HG03521 (cell line): ENCODE results near the gene ZNF358.
A peak's percentile ranks its signal among the peaks of the same experiment; 100 is the strongest.
"Not testable (repeated sequence)": the region's sequence is repeated elsewhere in the genome, so short reads cannot be mapped to it uniquely, and the experiment has no call there.

ENCODE experiments used
- ATAC-seq: cut with Tn5 transposase; IDR thresholded peaks from one replicate; pipeline ENCODE4 v1.9.1; 2021; ENCODE audit warnings: mild to moderate bottlenecking, moderate library complexity; ENCODE audit not compliant: unreplicated experiment

The ZNF358 gene

DNA sequence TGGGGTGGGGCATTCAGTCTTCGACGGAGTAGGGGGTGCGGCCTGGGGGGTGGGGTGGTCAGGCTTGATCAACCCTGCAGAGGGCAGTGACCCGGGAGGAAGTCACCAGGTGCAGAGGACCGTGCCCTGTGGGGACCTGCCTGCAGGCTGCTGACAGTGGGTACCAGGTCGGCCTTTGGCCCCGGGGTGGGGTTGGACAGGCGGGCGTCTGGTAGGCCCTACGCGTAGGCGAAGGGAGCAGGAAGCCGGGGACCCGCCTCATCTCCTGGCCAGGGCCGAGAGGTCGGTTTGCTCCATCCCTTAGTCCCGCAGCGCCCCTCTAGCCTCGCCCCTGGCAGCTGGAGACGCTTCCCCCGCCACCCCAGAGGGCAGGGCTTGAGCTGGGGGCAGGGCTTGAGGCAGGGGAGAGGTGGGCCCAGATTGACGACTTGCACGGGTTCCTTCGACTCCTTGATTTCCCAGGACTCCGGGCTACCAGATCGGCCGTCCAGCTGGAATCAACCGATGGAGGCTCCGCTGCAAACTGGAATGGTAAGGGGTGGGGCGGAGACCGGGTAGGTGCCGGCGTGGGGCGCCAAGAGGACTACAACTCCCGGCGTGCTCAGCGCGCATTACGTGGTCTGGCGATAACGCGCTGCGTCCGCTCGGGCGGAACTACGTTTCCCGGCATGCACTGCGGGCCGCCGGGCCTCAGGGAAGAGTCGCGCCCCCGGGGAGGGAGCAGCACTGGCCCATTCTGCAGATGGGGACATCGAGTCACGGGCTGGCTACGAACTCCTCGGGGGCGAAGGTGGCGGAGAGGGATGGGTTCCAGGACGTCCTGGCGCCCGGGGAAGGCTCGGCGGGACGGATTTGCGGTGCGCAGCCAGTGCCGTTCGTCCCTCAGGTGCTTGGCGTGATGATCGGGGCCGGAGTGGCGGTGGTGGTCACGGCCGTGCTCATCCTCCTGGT is 19.4 kb downstream of the ZNF358 start, which contains the start of gene PNPLA6:
Gene PNPLA6, plus strand, starts transcription at position 671 of the 951 bp plus-strand sequence. Its CDS starts 72 bp downstream, at position 743.
- peak; percentile 69 for ATAC-seq

DNA sequence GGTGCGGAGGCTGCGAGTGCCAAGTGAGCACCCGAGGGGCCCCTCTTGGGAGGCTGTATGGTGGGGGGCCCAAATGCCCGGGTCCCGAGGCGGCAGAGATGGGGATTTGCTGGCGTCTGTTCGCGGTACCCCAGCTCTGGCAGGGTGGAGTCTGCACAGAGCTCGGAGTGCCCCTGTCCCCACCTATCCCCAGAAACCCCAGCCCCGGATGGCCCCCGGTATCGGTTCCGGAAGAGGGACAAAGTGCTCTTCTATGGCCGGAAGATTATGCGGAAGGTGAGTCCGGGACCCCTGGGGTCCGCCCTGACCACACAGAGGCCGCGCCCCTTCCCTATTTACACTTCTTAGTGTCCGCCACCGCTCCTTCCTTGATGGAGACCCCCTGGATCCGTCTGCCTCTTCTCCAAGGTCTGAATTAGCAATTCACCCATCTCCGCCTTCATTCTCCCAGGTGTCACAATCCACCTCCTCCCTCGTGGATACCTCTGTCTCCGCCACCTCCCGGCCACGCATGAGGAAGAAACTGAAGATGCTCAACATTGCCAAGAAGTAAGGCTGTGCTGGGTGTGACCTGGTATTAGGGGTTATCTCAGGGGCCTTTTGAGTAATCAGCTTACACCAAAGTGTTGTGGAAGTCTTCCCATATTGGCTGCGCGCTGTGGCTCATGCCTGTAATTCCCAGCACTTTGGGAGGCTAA is 20.2 kb downstream of the ZNF358 start:
- ATAC-seq, result no peak

DNA sequence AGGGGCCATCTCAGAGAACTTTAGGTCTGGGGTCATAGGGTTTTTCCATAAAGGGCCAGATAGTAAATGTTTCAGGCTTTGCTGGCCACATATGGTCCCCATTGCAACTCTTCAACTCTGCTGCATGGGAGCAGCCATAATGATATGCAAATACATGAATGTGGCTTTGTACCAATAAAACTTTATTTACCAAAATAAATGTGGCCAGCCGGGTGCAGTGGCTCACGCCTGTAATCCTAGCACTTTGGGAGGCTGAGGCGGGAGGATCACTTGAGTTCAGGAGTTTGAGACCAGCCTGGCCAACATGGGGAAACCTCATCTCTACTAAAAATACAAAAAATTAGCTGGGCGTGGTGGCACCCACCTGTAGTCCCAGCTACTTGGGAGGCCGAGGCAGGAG is 23.1 kb downstream of the ZNF358 start:
- ATAC-seq, result not testable (repeated sequence)

DNA sequence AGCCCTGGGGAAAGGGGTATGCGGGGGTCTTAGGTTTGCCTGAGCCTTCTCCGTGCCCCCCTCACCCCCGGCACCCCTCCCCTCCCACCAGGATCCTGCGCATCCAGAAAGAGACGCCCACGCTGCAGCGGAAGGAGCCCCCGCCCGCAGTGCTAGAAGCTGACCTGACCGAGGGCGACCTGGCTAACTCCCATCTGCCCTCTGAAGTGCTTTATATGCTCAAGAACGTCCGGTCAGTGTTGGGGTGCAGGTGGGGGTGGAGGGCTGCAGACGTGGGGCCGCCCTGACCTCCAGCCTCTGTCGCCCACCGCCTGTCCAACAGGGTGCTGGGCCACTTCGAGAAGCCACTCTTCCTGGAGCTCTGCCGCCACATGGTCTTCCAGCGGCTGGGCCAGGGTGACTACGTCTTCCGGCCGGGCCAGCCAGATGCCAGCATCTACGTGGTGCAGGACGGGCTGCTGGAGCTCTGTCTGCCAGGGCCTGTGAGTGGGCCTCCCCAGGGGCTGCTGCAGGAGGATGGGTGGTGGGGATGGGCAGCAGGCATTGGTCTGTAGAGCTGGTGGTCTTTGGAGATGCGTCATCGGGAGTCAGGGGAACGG is 24.0 kb downstream of the ZNF358 start:
- ATAC-seq, result no peak

DNA sequence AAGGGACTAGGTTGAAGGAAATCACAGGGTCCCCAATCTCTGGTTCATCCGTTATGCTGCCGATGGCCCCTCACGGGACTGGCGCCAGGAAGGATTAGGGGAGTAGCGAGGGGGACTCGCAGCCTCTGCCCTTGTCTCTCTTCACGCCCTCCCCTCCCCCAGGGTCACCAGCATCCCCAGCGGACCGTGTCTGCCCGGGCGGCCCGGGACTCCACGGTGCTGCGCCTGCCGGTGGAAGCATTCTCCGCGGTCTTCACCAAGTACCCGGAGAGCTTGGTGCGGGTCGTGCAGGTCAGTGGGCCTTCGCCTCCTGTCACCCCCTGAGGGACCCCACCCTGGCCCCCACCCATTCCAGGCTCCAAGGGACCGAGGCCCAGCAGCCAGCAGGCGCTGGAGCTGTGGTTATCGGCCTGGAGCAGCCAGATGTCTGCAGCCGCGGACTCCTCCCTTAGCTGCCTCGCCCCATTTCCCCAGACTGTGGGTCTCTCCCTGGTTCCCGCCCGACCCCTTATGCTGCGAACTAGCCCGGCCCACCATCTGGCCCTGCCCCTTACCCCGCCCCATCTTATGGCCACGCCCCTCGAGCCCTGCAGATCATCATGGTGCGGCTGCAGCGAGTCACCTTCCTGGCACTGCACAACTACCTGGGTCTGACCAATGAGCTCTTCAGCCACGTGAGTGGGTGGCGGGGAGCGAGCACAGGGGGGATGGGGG is 25.0 kb downstream of the ZNF358 start:
- ATAC-seq, result no peak

DNA sequence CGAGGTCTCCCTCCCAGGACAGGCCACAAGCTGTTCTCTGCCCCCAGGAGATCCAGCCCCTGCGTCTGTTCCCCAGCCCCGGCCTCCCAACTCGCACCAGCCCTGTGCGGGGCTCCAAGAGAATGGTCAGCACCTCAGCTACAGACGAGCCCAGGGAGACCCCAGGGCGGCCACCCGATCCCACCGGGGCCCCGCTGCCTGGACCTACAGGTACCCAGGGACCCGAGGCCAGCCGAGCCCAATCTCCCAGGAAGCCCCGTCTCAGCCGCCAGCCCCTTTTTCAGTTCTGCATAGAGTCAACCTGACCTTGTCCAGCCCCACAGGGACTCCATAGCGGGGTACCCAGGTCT is 25.5 kb downstream of the ZNF358 start:
- no peak for ATAC-seq

DNA sequence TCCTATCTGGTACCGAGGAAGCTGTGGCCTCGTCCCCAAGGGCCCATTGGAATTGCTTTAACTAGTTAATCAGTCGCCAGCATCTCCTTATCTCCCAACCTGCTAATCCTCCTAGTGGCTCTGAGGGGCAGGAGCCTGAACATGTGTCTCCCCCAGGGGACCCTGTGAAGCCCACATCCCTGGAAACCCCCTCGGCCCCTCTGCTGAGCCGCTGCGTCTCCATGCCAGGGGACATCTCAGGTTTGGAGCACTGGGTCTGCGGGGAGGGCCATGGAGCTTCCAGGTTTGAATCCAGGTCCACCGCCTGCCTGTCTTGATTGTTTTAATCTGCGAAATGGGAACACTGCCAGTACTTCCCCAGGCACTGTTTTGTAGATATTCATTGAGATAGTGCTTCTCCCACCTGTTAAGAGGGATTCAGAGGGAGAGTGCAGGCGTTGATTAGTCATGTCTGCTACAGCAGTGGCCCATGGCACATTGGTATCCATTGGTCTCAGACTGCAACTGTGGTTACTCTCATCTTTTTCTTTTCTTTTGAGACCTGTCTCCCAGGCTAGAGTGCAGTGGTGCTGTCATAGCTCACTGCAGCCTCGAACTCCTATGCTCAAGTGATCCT is 26.0 kb downstream of the ZNF358 start:
- no peak for ATAC-seq

DNA sequence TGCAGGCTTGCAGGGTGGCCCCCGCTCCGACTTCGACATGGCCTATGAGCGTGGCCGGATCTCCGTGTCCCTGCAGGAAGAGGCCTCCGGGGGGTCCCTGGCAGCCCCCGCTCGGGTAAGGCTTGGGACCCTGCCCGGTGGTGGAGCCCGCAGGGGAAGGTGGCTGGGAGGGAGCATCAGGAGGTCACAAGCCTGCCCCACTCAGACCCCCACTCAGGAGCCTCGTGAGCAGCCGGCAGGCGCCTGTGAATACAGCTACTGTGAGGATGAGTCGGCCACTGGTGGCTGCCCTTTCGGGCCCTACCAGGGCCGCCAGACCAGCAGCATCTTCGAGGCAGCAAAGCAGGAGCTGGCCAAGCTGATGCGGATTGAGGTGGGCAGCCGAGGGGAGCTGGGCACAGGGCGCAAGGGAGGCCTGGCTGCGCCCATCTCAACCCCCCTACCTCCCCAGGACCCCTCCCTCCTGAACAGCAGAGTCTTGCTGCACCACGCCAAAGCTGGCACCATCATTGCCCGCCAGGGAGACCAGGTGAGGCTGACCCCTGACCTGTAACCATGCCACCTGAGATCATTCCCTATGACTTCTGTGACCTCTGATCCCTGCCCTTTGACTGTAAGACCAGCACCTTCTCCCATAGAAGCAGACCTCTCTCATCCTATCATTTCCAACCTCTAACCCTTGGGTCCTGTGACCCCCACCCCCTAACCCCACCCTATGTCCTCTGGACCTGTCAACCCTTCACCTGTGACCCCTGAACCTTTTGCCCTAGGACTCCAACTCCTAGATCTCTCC is 26.8 kb downstream of the ZNF358 start:
- ATAC-seq, result no peak

DNA sequence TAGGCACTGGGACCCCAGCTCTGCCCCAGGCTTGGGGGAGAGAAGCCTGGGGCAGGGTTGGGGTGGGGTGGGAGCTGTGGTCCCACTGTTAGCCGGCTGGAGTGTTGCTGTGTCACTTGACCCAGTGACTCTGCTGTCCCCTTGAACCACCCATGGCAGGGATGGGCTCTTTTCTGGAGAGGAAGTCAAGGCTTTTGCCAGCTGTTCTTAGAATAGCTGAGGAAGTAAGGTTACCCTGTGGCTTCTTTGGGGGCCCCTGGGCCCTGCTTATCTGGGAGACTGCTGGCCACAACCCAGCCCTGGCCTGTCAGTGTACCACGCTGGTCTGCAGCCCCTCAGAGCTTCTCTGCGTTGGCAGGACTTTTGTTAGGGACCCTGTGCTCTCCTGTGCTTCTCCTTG is 28.7 kb downstream of the ZNF358 start:
- ATAC-seq, result no peak

DNA sequence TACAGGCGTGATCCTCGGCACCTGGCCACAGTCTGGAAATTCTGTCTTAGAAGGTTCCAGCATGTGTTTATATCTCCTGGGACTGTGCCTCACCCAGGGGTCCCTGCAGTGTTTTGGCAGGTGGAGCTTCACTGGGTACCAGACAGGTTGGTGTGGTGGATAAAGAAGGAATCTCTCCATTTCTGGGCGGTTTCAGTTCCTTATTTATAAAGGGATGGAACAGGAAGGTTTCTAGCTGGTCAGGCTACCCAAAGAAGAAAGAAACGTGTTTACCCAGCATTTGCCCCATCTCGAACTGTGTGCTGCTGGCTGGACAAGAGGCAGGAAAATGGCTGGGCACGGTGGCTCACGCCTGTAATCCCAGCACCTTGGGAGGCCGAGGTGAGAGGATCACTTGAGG is 29.4 kb downstream of the ZNF358 start:
- ATAC-seq, result no peak

DNA sequence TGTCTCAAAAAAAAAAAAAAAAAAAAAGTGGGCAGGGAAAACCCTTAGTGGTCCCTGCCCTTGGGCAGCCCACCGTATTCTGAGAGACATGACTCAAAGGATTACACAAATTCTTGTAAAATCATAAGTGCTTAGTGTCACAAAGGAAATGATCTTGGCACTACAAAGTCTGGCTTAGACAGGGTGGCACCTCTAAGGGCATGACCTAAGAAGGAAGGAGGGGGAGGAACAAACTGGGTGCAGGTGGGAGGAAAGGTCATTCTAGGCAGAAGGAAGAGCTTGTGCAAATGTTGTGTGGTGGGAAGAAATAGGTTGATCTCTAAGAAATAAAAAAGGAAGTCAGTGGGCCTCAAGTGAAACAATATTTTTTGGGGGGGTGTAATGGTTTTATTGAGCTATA is 30.0 kb downstream of the ZNF358 start:
- ATAC-seq, result no peak

DNA sequence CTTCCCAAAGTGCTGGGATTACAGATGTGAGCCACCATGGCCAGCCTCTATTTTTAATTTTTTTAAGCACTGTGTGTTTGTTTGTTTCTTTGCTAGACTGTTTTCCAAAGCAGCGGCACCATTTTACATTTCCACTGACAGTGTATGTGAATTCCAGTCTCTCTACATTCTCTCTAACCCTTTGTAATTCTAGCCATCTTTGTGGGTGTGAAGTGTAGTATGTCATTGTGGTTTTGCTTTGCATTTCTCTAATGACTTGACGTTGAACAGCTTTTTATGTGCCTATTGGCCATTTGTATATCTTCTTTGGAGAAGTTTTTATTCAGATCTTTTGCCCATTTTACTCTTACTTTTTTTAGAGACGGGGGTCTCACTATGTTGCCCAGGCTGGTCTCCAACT is 31.3 kb downstream of the ZNF358 start:
- ATAC-seq, result no peak

DNA sequence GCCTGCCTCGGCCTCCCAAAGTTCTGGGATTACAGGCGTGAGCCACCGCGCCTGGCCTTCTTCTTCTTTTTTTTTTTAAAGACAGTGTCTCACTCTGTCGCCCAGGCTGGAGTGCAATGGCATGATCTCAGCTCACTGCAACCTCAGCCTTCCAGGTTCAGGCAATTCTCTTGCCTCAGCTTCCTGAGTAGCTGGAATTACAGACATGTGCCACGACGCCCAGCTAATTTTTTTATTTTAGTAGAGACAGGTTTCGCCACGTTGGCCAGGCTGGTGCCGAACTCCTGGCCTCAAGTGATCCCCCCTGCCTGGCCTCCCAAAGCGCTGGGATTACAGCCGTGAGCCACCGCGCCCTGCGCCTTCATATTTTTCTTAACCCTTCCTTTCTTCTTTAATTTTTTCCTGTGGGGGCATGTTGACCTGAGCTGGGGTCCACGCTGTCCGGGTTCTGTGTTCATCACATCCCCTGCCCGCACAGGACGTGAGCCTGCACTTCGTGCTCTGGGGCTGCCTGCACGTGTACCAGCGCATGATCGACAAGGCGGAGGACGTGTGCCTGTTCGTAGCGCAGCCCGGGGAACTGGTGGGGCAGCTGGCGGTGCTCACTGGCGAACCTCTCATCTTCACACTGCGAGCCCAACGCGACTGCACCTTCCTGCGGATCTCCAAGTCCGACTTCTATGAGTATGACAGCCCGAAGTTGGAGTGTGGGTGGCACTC is 33.7 kb downstream of the ZNF358 start:
- no peak for ATAC-seq

DNA sequence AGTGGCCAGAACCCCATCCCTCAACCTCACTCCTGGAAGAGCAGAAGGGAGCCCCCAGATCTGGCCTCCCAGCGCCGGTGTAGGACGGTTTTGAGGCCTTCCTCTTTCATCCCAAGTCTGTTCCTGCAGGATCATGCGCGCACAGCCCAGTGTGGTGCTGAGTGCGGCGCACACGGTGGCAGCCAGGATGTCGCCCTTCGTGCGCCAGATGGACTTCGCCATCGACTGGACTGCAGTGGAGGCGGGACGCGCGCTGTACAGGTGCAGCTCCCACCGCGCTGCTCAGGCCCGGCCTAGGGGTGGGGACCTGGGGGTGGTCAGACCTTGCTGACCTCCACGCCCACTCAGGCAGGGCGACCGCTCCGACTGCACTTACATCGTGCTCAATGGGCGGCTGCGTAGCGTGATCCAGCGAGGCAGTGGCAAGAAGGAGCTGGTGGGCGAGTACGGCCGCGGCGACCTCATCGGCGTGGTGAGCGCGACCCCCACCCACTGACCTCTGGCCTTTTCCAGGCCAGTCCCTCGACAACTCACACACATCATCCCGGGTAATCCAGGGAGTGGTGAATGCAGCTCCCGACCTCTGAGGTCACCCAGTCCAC is 34.4 kb downstream of the ZNF358 start:
- no peak for ATAC-seq

DNA sequence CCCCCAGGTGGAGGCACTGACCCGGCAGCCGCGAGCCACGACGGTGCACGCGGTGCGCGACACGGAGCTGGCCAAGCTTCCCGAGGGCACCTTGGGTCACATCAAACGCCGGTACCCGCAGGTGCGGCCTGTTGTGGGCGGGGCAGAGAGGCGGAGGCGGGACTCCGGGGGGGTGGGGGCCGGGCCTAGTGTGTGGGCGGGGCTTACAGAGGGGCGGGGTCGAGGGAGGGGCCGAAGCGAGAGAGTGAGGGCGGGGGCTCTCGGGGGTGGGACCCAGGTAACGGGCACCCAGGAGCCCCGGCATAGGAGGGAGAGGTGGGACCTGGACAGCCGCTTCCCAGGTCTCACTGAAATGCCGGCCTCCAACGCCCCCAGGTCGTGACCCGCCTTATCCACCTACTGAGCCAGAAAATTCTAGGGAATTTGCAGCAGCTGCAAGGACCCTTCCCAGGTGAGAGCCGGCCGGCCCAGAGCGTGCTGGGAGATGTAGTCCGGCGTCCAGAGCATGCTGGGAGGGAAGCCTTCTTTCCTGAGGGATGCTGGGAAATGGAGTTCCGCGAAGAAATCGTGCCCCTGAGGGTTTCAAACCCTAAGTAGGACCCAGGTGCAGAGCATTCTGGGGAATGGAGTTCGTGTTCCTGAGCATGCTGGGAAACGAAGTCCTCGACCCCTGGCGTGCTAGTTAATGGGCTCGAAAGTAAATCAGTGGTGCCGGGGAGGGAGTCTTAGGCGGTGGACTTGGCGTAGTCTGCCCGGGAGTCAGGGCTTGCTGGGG is 35.3 kb downstream of the ZNF358 start:
- no peak for ATAC-seq

DNA sequence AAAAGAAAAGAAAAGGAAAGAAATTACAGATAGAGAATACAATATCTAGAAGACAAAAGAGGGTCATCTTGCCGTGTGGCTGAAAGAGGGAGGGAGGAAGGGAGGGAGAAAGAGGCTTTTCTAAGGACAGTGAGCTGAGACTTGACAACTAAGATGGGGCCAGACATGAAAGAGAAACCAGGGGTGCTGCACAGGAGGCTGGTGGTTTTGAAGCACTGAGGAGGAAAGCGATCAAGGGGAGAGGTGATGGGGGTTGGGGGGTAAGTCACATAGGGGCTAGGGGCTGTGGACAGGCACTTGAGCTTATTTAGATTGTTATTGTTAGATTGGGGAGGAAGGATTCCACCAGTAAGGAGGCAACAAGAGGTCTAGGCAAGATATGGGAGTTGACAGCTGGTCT is 36.9 kb downstream of the ZNF358 start:
- ATAC-seq, result no peak

DNA sequence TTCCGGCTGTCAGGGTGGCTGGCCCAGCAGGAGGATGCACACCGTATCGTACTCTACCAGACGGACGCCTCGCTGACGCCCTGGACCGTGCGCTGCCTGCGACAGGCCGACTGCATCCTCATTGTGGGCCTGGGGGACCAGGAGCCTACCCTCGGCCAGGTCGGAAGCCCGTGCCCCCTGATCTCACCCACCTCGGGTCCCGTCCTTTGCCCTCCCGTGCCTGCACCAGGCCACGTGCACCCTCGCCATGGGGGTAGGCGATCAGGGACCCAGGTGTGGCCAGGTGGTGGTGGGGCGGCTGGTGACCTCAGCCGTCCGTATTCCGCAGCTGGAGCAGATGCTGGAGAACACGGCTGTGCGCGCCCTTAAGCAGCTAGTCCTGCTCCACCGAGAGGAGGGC is 38.7 kb downstream of the ZNF358 start:
- ATAC-seq, result no peak
